ENCODE data around the gene HES3.

The HES3 gene

GRCh38 chr1:6276811-6277555, 33.0 kb downstream of the HES3 start:
- DNase-seq: no peak

GRCh38 chr1:6278263-6278662, 34.3 kb downstream of the HES3 start:
- DNase-seq: no peak

- no peak for DNase-seq
Observed at GRCh38 chr1:6279066-6279465, 35.1 kb downstream of the HES3 start.

GRCh38 chr1:6279613-6280383, 35.8 kb downstream of the HES3 start:
- no peak for DNase-seq

GRCh38 chr1:6280761-6281451, 36.9 kb downstream of the HES3 start:
- no peak for DNase-seq

- no peak for DNase-seq
Observed at GRCh38 chr1:6281511-6282402, 37.8 kb downstream of the HES3 start.

- no peak for DNase-seq
Observed at GRCh38 chr1:6282577-6283270, 38.7 kb downstream of the HES3 start.

- no peak for DNase-seq
Observed at GRCh38 chr1:6285336-6285735, 41.4 kb downstream of the HES3 start.

GRCh38 chr1:6286266-6286665, 42.3 kb downstream of the HES3 start:
- DNase-seq: no peak

- DNase-seq: no peak
Observed at GRCh38 chr1:6287029-6287428, 43.0 kb downstream of the HES3 start.

GRCh38 chr1:6287431-6287886, 43.5 kb downstream of the HES3 start:
- peak in 36 of 56 donors; percentile 3 to 65 (median 26) for DNase-seq

- no peak for DNase-seq
Observed at GRCh38 chr1:6288026-6288425, 44.0 kb downstream of the HES3 start.

- DNase-seq: no peak
Observed at GRCh38 chr1:6288665-6289064, 44.7 kb downstream of the HES3 start.

- DNase-seq: peak in 1 of 56 donors; percentile 7
Observed at GRCh38 chr1:6292102-6292501, 48.1 kb downstream of the HES3 start.

GRCh38 chr1:6294080-6294889, 50.3 kb downstream of the HES3 start:
- DNase-seq: no peak

GRCh38 chr1:6294890-6295556, 51.0 kb downstream of the HES3 start:
- DNase-seq: no peak
